Activated CD4-positive, alpha-beta T cell treated with anti-CD3 and anti-CD28 coated beads, Interleukin-2, Interleukin-4, amounts not matched to agents 100 ng/mL and 50 ng/mL, durations not matched to agents 16 hours and 8 hours (primary cell): ENCODE data around the gene USB1.

Experiments used
- DNase-seq: peaks from one replicate; pipeline ENCODE4 v3.0.0-alpha.2; 2020; ENCODE audit warnings: low spot score

The USB1 gene

GRCh38 chr16:58020628-58021521 is 19.7 kb downstream of the USB1 start:
- peak; percentile 56 for DNase-seq

- DNase-seq: no peak
These were observed 20.7 kb downstream of the USB1 start for GRCh38 chr16:58021661-58022551.

DNA sequence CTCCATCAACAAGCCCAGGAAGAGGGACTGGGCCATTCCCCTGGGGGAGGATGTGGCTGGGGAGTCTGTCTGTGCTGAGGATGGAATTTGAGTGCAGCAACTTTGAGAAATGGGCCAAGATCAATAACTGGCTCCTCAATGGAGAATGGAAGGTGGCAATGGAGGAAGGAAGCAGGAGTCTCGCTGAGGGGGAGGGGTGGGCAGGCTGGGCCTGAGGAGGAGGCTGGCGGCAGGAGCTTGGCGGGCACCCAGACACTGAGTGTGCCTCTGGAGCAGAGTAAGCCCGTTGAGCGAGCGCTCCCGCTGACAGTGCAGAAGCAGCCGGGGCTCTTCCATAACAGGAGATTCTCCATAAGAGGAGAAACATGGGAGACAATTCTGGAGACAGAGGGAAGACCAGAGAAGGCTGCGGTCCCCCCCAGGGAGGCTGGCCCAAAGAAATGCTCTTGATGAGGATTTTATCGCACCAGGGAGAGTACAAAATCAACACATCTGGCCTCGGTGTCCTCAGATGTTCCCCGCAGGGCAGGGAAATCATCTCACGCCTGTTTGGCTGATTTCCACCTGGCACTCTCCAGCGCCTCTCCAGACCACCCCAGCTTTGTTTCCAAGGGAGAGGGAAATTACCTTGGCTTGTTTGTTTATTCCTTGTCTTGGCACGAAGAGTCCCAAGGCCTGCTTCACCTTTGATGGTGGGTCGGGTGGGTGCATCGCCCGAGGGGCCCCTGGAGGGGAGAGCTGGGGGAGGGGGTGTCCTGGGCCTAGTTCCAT is 21.6 kb downstream of the USB1 start:
- DNase-seq: no peak

- no peak for DNase-seq
These were observed 23.5 kb downstream of the USB1 start for GRCh38 chr16:58024486-58025350.

DNA sequence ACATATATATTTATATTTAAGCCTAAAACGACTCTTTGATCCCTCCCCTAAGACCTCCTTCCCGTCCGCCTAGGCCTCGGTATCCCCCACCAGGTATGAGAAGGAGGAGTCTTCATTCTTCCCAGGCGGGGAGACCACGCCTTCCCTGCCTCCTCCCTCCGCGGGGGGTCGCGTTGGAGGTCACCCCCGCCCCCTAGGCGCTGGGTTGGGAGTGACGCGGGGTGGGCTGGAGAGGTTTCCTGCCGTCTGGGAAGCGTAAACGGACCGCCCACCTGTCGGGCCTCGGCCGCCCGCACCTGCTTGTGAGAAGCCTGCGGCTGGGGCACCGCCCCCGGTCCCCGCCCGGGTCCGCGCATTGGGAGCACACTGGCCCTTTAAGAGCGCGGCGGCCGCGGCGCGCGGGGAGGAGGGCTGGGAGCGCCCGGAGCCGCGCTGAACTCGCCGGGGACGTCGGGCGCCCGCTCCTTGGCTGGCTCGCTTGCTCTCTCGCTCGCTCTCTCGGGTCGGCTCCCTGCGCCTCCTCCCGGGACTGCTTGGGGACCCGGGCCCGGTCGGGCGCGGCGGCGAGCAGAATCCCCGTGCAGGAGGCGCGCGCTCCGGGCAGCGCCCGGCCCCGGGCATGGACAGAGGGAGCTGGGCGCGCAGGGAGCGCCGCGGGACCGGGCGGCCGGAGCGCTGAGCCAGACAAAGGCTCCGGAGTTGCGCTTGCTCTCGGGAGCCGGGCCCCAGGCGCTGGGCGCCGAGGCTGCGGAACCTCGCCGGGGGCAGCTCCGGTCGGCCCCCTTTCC is 24.3 kb downstream of the USB1 start, which contains the start of gene MMP15:
Gene MMP15 (plus strand): TSS at position 404 of the 788 bp plus-strand sequence. CDS start 597 bp downstream, outside the sequence.
- DNase-seq: peak; percentile 38

- no peak for DNase-seq
These were observed 25.0 kb downstream of the USB1 start for GRCh38 chr16:58026139-58026704.

DNA sequence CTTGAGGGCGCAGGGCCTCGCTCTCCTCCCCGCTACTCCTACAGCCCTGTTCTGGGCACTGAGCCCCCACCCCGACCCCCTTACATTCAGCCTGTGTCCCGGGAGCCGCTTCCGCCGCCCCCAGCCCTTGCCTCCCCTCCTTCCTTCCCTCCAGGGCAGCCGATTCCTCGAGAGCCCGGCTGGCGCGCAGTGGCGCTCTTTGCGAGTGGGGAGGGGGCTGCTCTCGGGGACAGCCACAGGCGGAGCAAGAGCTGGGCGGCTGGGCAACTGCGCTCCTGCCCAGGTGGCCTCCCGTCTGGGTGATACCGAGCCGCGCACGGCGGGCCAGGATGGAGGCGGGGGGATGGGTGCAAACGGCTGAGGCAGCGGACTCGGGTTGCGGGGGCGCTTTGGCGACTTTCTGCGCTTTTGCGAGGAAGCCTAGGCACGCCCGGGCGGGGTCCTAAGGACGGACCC is 25.5 kb downstream of the USB1 start:
- DNase-seq: no peak

DNA sequence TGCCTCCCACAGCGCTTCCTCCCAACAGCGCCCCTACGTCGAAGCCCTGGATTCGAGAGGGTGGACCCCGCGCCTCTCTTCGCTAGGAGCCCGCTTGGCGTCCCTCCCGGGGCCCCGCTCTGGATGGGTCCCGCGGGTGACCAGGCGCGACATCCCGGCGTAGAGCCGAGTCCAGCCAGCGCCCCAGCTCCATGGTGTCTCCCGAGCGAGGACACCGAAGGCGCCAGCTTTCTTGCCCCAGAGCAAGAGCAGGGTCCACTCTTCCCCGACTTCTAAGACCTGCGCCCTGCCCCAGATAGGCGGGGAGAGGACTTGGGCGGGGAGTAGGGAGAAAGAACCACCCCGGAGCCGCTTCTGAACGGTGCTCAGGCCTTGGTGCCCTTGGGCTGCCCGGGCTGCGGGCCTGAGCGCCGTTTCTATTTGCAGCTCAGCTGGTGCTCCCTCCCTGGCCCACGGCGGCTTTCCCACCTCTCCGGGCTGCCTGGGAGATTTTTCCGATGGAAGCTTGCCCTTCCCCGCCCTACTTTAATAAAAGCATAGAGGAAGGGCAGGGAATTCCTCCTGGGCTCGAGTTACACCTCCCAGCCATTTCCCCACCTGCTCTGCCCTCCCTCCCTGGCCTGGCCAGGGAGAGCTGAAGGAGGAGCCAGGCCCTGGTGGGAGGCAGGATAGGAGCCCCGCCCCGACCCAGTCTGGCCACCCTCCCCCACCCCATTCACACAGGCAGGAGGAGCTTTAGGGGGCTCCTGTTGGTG is 26.1 kb downstream of the USB1 start:
- no peak for DNase-seq

- no peak for DNase-seq
These were observed 26.8 kb downstream of the USB1 start for GRCh38 chr16:58027916-58028455.

GRCh38 chr16:58028541-58029070 is 27.4 kb downstream of the USB1 start:
- no peak for DNase-seq

GRCh38 chr16:58029410-58029809 is 28.2 kb downstream of the USB1 start:
- DNase-seq: no peak

- no peak for DNase-seq
These were observed 29.1 kb downstream of the USB1 start for GRCh38 chr16:58030136-58030840.

DNA sequence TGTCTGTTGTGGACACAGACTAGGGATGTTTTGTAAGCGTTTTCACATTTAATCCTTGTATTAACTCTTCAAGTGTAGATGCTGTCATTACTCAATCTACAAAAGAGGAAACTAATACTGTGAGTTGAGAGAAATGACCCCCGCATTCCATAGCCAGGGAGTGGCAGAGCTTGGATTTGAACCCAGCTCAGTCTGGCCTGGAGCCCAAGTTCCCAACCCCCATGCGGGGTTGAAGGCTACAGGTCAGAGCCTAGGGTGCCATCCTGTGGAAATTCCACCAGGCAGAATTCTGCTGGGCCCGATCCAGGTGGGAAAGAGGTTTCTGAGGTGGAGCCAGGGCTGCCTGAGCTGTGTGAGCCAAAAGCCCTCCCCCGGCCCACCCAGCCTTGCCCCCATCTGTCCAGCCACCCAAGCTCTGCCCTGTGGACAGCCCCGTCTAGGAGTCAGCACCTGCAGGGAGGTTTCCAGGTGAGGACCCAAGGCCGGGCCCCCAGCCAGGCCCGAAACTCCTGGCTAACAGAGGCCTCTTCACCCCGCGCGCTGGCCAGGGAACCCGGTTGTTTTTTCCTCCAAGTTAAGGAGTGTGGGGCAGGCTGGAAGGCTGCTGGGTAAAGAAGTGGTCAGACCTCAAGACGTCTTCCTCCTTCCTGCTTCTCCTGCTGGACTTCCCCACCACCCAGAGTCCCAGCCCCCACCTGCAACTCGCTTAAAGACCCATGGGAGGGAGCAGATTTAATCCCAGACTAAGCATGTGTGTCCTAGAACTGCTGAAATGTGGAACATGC is 30.0 kb downstream of the USB1 start:
- no peak for DNase-seq

DNA sequence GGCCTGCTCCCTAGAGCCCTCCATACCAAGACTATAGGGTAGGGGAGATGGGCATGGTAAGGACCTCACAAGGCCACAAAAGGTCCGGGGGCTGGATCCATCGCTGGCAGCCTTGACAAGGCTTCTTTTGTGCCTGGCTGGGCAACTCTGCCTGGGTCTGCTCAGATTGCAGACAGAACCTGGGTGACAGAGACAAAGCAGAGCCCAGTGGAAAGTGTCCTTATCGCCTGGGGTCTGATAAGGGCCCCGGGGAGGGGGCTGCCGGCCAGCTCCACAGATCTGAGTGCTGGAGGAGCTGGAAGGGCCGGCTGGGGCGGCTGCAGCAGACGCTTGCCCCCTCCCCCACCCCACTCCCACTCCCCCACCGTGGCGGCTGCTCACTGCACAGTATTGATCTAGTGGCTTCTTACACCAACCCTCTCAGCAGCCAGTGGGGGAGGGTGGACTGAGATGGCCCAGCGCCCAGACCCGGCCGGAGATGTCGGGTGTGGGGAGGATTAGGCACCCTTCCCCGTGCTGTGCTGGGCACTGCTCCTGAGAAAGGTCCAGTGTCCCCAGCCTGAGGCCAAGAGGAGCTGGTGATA is 31.6 kb downstream of the USB1 start:
- no peak for DNase-seq

- no peak for DNase-seq
These were observed 33.0 kb downstream of the USB1 start for GRCh38 chr16:58034128-58034685.

GRCh38 chr16:58034774-58035173 is 33.6 kb downstream of the USB1 start:
- DNase-seq: no peak
